ENCODE results near the gene TUBB8. TPM values are rescaled to one million over a fixed set of nuclear protein-coding genes. Genes with fewer than 3 reads are reported as not detected.

Gene TUBB8
- total and polyA plus RNA-seq, 9 donors, result 0.10 to 3.6 TPM; not detected in 7

Other genes starting within 250 kb of the TUBB8 start
- gene ZMYND11, start 86.2 kb upstream of the TUBB8 start, total RNA-seq, result 10 to 100 TPM; 48.4 to 93.6 (median 83.5) TPM
- 10 to 100 TPM; 50.7 to 92.4 TPM for gene ZMYND11, start 86.2 kb upstream of the TUBB8 start, polyA plus RNA-seq